ENCODE results near the gene MAPT.
A peak's percentile ranks its signal among the peaks of the same experiment; 100 is the strongest.

Gene MAPT

GRCh38 chr17:45894022-45894784 is at the start of gene MAPT:
TSS of gene MAPT (plus strand) at chr17:45894554. CDS start at chr17:45962338, 67,784 bp downstream.
- H3K36me3 Mint-ChIP-seq (ENCODE audit: low read depth) = no peaks in the 10 kb centered on the region
- H3K27ac Mint-ChIP-seq = peak within 1 kb of the TSS; percentile 76
- peaks cover 79% of the 10 kb centered on the region for H3K27me3 Mint-ChIP-seq
- intact Hi-C loops (cut with micrococcal nuclease) = no loop called here
- H3K4me1 Mint-ChIP-seq (ENCODE audit: low read depth) = peaks cover 21% of the 10 kb centered on the region
- H3K4me3 Mint-ChIP-seq = peak within 1 kb of the TSS; percentile 80
- H3K9me3 Mint-ChIP-seq = no peaks in the 10 kb centered on the region

GRCh38 chr17:45844695-45845375 is 49.5 kb upstream of the MAPT start, which contains the start of gene SPPL2C:
TSS of gene SPPL2C (plus strand) at chr17:45844881. CDS start at chr17:45844907, 26 bp downstream.
- H3K36me3 Mint-ChIP-seq (ENCODE audit: low read depth) = no peaks in the 10 kb centered on the region
- H3K4me3 Mint-ChIP-seq = no peak within 1 kb of the TSS
- H3K27me3 Mint-ChIP-seq = no peaks in the 10 kb centered on the region
- intact Hi-C loops (cut with micrococcal nuclease) = no loop called here
- H3K27ac Mint-ChIP-seq = no peak within 1 kb of the TSS
- H3K9me3 Mint-ChIP-seq = no peaks in the 10 kb centered on the region
- no peaks in the 10 kb centered on the region for H3K4me1 Mint-ChIP-seq (ENCODE audit: low read depth)

GRCh38 chr17:45845376-45846185 is 48.8 kb upstream of the MAPT start:
- Mint-ChIP-seq H3K36me3 (ENCODE audit: low read depth) (no peaks in the 10 kb centered on the region), H3K27ac (no peak overlapping the region), H3K27me3 (no peaks in the 10 kb centered on the region), H3K4me3 (no peak overlapping the region), H3K4me1 (ENCODE audit: low read depth) (no peaks in the 10 kb centered on the region), H3K9me3 (no peaks in the 10 kb centered on the region)
- intact Hi-C loops (cut with micrococcal nuclease) = no loop called here

- intact Hi-C loops (cut with micrococcal nuclease) = no loop called here
- H3K27me3 Mint-ChIP-seq = peaks cover 5% of the 10 kb centered on the region
- no peaks in the 10 kb centered on the region for H3K9me3 Mint-ChIP-seq
- no peaks in the 10 kb centered on the region for H3K36me3 Mint-ChIP-seq (ENCODE audit: low read depth)
- no peak overlapping the region for H3K4me3 Mint-ChIP-seq
- H3K27ac Mint-ChIP-seq = no peak overlapping the region
- no peaks in the 10 kb centered on the region for H3K4me1 Mint-ChIP-seq (ENCODE audit: low read depth)
Measured at GRCh38 chr17:45846223-45846622, 48.1 kb upstream of the MAPT start.

- no peaks in the 10 kb centered on the region for H3K4me1 Mint-ChIP-seq (ENCODE audit: low read depth)
- no peaks in the 10 kb centered on the region for H3K36me3 Mint-ChIP-seq (ENCODE audit: low read depth)
- no peaks in the 10 kb centered on the region for H3K9me3 Mint-ChIP-seq
- H3K27me3 Mint-ChIP-seq = peaks cover 10% of the 10 kb centered on the region
- H3K4me3 Mint-ChIP-seq = no peak overlapping the region
- H3K27ac Mint-ChIP-seq = no peak overlapping the region
- intact Hi-C loops (cut with micrococcal nuclease) = no loop called here
Measured at GRCh38 chr17:45846646-45847045, 47.7 kb upstream of the MAPT start.

GRCh38 chr17:45847101-45847500 is 47.3 kb upstream of the MAPT start:
- Mint-ChIP-seq H3K4me3 (no peak overlapping the region), H3K4me1 (ENCODE audit: low read depth) (no peaks in the 10 kb centered on the region), H3K27me3 (peaks cover 12% of the 10 kb centered on the region), H3K27ac (no peak overlapping the region), H3K9me3 (no peaks in the 10 kb centered on the region), H3K36me3 (ENCODE audit: low read depth) (no peaks in the 10 kb centered on the region)
- intact Hi-C loops (cut with micrococcal nuclease) = no loop called here

GRCh38 chr17:45847747-45848146 is 46.6 kb upstream of the MAPT start:
- Mint-ChIP-seq H3K4me3 (no peak overlapping the region), H3K4me1 (ENCODE audit: low read depth) (no peaks in the 10 kb centered on the region), H3K27me3 (peaks cover 15% of the 10 kb centered on the region), H3K27ac (no peak overlapping the region), H3K9me3 (no peaks in the 10 kb centered on the region), H3K36me3 (ENCODE audit: low read depth) (no peaks in the 10 kb centered on the region)
- intact Hi-C loops (cut with micrococcal nuclease) = no loop called here

GRCh38 chr17:45848405-45848804 is 45.9 kb upstream of the MAPT start:
- Mint-ChIP-seq H3K4me1 (ENCODE audit: low read depth) (no peaks in the 10 kb centered on the region), H3K4me3 (no peak overlapping the region), H3K27ac (no peak overlapping the region), H3K36me3 (ENCODE audit: low read depth) (no peaks in the 10 kb centered on the region), H3K27me3 (peaks cover 18% of the 10 kb centered on the region), H3K9me3 (no peaks in the 10 kb centered on the region)
- intact Hi-C loops (cut with micrococcal nuclease) = no loop called here

- Mint-ChIP-seq H3K4me1 (ENCODE audit: low read depth) (no peaks in the 10 kb centered on the region), H3K9me3 (no peaks in the 10 kb centered on the region), H3K27ac (no peak overlapping the region), H3K36me3 (ENCODE audit: low read depth) (no peaks in the 10 kb centered on the region), H3K27me3 (peaks cover 19% of the 10 kb centered on the region), H3K4me3 (no peak overlapping the region)
- intact Hi-C loops (cut with micrococcal nuclease) = no loop called here
Measured at GRCh38 chr17:45848868-45849535, 45.4 kb upstream of the MAPT start.

- Mint-ChIP-seq H3K27ac (no peak overlapping the region), H3K36me3 (ENCODE audit: low read depth) (no peaks in the 10 kb centered on the region), H3K4me1 (ENCODE audit: low read depth) (no peaks in the 10 kb centered on the region), H3K27me3 (peaks cover 23% of the 10 kb centered on the region), H3K9me3 (no peaks in the 10 kb centered on the region), H3K4me3 (no peak overlapping the region)
- intact Hi-C loops (cut with micrococcal nuclease) = no loop called here
Measured at GRCh38 chr17:45849536-45849990, 44.8 kb upstream of the MAPT start.

- H3K27ac Mint-ChIP-seq = no peak overlapping the region
- H3K27me3 Mint-ChIP-seq = peaks cover 23% of the 10 kb centered on the region
- intact Hi-C loops (cut with micrococcal nuclease) = loop anchor here (5.0 kb wide), 1 partner anchor 208 kb away; no protein-coding TSS in a partner anchor
- no peaks in the 10 kb centered on the region for H3K9me3 Mint-ChIP-seq
- no peaks in the 10 kb centered on the region for H3K36me3 Mint-ChIP-seq (ENCODE audit: low read depth)
- no peak overlapping the region for H3K4me3 Mint-ChIP-seq
- H3K4me1 Mint-ChIP-seq (ENCODE audit: low read depth) = no peaks in the 10 kb centered on the region
Measured at GRCh38 chr17:45850011-45850410, 44.3 kb upstream of the MAPT start.

GRCh38 chr17:45850468-45850867 is 43.9 kb upstream of the MAPT start:
- Mint-ChIP-seq H3K27ac (no peak overlapping the region), H3K27me3 (peaks cover 26% of the 10 kb centered on the region), H3K4me1 (ENCODE audit: low read depth) (no peaks in the 10 kb centered on the region), H3K4me3 (no peak overlapping the region), H3K36me3 (ENCODE audit: low read depth) (no peaks in the 10 kb centered on the region), H3K9me3 (no peaks in the 10 kb centered on the region)
- intact Hi-C loops (cut with micrococcal nuclease) = loop anchor here (5.0 kb wide), 1 partner anchor 208 kb away; no protein-coding TSS in a partner anchor

- Mint-ChIP-seq H3K36me3 (ENCODE audit: low read depth) (no peaks in the 10 kb centered on the region), H3K4me1 (ENCODE audit: low read depth) (no peaks in the 10 kb centered on the region), H3K27ac (no peak overlapping the region), H3K27me3 (peaks cover 26% of the 10 kb centered on the region), H3K4me3 (no peak overlapping the region), H3K9me3 (no peaks in the 10 kb centered on the region)
- intact Hi-C loops (cut with micrococcal nuclease) = loop anchor here (5.0 kb wide), 1 partner anchor 209 kb away; no protein-coding TSS in a partner anchor
Measured at GRCh38 chr17:45851022-45851421, 43.3 kb upstream of the MAPT start.

Measured in dendritic cell treated with granulocyte-macrophage colony-stimulating factor and Interleukin-4, amounts not matched to agents 40 ng/mL and 50 ng/mL, for 4 days (primary cell).